ENCODE data around the gene EGFLAM. TPM values are rescaled to one million over a fixed set of nuclear protein-coding genes. Genes with fewer than 3 reads are reported as not detected.

The EGFLAM gene
- polyA plus RNA-seq, 1 experiment = 16.4 TPM

DNA sequence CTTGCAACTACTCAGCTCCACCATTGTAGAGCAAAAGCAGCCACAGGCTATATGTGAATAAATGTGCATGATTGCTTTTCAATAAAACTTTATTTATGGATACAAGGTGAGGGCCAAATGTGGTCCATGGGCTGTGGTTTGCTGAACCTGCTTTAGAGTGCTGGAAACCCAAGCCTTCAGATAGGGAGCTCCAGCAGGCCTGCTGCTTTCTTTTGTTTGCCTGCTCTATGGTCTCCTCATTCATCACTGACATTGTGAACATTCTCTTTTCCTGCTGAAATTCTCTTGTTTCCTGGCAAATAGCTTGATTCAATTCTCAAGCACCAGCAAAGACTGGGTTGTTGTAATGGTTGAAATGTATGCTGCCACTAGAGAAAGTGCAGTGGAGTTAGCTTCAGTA is 26.0 kb downstream of the EGFLAM start:
- CTCF ChIA-PET = interaction anchor here (1.0 kb wide), 1 partner anchor 18 kb away, joined by 3 read pairs; no protein-coding TSS in a partner anchor
- Histone ChIP-seq H3K27me3 (ENCODE audit: control insufficient read depth, insufficient read depth, low read length) (no peaks in the 10 kb centered on the region), H3K27ac (ENCODE audit: low read depth, low read length) (no peak overlapping the region), H3K9me3 (ENCODE audit: control insufficient read depth, insufficient read depth, low read length) (no peaks in the 10 kb centered on the region), H3K4me3 (ENCODE audit: low read depth, low read length) (no peak overlapping the region)
- DNase-seq (ENCODE audit: low read depth, low spot score) = no peak
- TF ChIP-seq, protein P1, sequence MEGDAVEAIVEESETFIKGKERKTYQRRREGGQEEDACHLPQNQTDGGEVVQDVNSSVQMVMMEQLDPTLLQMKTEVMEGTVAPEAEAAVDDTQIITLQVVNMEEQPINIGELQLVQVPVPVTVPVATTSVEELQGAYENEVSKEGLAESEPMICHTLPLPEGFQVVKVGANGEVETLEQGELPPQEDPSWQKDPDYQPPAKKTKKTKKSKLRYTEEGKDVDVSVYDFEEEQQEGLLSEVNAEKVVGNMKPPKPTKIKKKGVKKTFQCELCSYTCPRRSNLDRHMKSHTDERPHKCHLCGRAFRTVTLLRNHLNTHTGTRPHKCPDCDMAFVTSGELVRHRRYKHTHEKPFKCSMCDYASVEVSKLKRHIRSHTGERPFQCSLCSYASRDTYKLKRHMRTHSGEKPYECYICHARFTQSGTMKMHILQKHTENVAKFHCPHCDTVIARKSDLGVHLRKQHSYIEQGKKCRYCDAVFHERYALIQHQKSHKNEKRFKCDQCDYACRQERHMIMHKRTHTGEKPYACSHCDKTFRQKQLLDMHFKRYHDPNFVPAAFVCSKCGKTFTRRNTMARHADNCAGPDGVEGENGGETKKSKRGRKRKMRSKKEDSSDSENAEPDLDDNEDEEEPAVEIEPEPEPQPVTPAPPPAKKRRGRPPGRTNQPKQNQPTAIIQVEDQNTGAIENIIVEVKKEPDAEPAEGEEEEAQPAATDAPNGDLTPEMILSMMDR (IDR thresholded peaks at IDR 0.05; ENCODE audit: low read depth, low read length) = no peak
- POLR2A ChIA-PET = no interaction called here

DNA sequence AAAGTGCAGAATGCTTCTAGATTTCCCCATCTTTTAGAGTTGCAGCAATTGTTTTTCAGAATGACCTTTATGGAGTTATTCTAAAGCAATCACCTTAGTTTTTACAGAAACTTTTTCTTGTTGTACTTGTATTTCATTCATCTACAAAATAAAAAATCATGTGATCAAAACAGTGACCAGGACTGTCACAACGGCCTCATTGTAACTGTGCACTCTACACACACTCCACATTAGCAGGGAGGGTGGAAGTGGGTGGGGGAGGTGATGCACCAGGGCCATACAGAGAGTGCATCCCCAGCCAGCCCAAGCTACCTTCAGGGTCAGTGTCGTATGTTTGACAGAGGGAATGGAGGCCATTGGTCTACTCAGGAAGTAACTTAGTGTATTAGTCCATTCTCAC is 26.9 kb downstream of the EGFLAM start:
- H3K27ac ChIP-seq (ENCODE audit: low read depth, low read length) = no peak overlapping the region
- no peaks in the 10 kb centered on the region for H3K9me3 ChIP-seq (ENCODE audit: control insufficient read depth, insufficient read depth, low read length)
- no peaks in the 10 kb centered on the region for H3K27me3 ChIP-seq (ENCODE audit: control insufficient read depth, insufficient read depth, low read length)
- no peak overlapping the region for H3K4me3 ChIP-seq (ENCODE audit: low read depth, low read length)
- no peak for DNase-seq (ENCODE audit: low read depth, low spot score)
- TF ChIP-seq, protein P1 (IDR thresholded peaks at IDR 0.05; ENCODE audit: low read depth, low read length) = no peak
- ChIA-PET POLR2A (no interaction called here), CTCF (interaction anchor here (1.0 kb wide), 1 partner anchor 19 kb away, joined by 3 read pairs; no protein-coding TSS in a partner anchor)

DNA sequence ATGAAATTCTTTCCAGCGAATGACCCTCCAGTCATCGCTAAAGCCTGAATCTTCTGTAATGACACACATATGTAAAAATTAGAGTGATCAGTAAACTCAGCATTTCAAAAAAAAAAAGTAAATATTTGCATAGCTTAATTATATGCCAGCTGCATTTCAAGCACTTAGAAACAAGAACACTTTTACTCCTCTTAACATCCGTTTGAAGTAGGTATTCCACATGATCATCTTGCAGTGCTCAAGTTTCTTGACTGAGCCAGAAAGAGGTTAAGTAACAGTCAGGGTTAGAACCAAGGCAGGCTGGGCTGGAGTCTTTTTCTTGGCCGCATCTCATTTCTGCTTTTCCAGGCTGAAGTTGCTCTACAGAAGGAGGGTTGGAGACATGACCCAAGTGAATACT is 27.6 kb downstream of the EGFLAM start:
- no peak for DNase-seq (ENCODE audit: low read depth, low spot score)
- ChIA-PET CTCF (interaction anchor here (1.7 kb wide), 1 partner anchor 21 kb away, joined by 4 read pairs; no protein-coding TSS in a partner anchor), POLR2A (no interaction called here)
- Histone ChIP-seq H3K27me3 (ENCODE audit: control insufficient read depth, insufficient read depth, low read length) (no peaks in the 10 kb centered on the region), H3K27ac (ENCODE audit: low read depth, low read length) (no peak overlapping the region), H3K4me3 (ENCODE audit: low read depth, low read length) (no peak overlapping the region), H3K9me3 (ENCODE audit: control insufficient read depth, insufficient read depth, low read length) (no peaks in the 10 kb centered on the region)
- TF ChIP-seq, protein P1 (IDR thresholded peaks at IDR 0.05; ENCODE audit: low read depth, low read length) = no peak

DNA sequence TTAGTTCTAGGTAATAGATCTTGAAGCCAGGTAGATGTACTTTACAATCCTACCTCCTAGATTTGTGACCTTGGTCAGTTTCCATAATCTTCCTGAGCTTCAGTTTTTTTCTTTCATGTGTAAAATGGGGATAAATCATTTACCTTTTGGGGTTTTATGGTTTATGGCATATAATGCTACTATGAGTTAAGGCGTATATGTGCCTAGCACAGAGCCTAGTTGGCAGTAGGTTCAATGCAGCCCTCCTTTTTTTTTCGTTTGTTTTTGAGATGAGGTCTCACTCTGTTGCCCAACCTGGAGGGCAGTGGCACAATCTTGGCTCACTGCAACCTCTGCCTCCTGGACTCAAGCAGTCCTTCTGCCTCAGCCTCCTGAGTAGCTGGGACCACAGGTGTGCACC is 28.8 kb downstream of the EGFLAM start:
- Histone ChIP-seq H3K27ac (ENCODE audit: low read depth, low read length) (no peak overlapping the region), H3K9me3 (ENCODE audit: control insufficient read depth, insufficient read depth, low read length) (no peaks in the 10 kb centered on the region), H3K4me3 (ENCODE audit: low read depth, low read length) (no peak overlapping the region), H3K27me3 (ENCODE audit: control insufficient read depth, insufficient read depth, low read length) (no peaks in the 10 kb centered on the region)
- ChIA-PET CTCF (interaction anchor here (1.7 kb wide), 1 partner anchor 22 kb away, joined by 4 read pairs; no protein-coding TSS in a partner anchor), POLR2A (no interaction called here)
- DNase-seq (ENCODE audit: low read depth, low spot score) = no peak
- TF ChIP-seq, protein P1 (IDR thresholded peaks at IDR 0.05; ENCODE audit: low read depth, low read length) = no peak

- Histone ChIP-seq H3K9me3 (ENCODE audit: control insufficient read depth, insufficient read depth, low read length) (no peaks in the 10 kb centered on the region), H3K4me3 (ENCODE audit: low read depth, low read length) (no peak overlapping the region), H3K27ac (ENCODE audit: low read depth, low read length) (no peak overlapping the region), H3K27me3 (ENCODE audit: control insufficient read depth, insufficient read depth, low read length) (no peaks in the 10 kb centered on the region)
- TF ChIP-seq, protein P1 (IDR thresholded peaks at IDR 0.05; ENCODE audit: low read depth, low read length) = no peak
- CTCF ChIA-PET = no interaction called here
- no peak for DNase-seq (ENCODE audit: low read depth, low spot score)
- POLR2A ChIA-PET = no interaction called here
These were observed 31.1 kb downstream of the EGFLAM start for GRCh38 chr5:38289457-38289856.

Measured in AG04450 (cell line).